Esophagus muscularis mucosa (tissue), 3 donors: ENCODE data around the gene LRRC10.

Experiments used
- POLR2A ChIP-seq: fragments of 450-650 bp; IDR thresholded peaks from one replicate; pipeline ENCODE4 v1.6.1; 2017; ENCODE audit warnings: antibody characterized with exemption, moderate library complexity, mild to moderate bottlenecking, low read depth
- POLR2AphosphoS5 ChIP-seq, 2 donors: sonication (generic); formaldehyde crosslinking; IDR thresholded peaks; one replicate each; pipeline ENCODE4 v1.6.1; 2017; ENCODE audit warnings: antibody characterized with exemption in 2 of 2
- TF ChIP-seq, protein P1 (sequence below), 3 experiments: fragments of 200-600 bp in 2 of 3; fragments of 450-650 bp in 1 of 3; sonication (generic) in 2 of 3; IDR thresholded peaks; one replicate each; pipeline ENCODE4 v1.5.1; 2017 to 2019; ENCODE audit warnings: antibody characterized with exemption in 3 of 3, mild to moderate bottlenecking in 2 of 3, moderate library complexity in 1 of 3

DNA sequence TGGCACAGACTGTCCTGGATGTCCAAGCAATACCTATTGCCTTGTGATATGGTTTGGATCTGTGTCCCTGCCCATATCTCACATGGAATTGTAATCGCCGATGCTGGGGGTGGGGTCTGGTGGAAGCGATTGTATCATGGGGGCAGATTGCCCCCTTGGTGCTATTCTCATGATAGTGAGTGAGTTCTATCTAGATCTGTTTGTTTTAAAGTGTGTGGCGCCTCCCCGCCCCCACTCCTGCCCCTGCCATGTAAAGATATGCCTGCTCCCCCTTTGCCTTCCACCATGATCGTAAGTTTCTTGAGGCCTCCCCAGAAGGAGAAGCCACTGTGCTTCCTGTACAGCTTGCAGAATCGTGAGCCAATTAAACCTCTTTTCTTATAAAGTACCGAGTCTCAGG lies 16.8 kb upstream of the LRRC10 start:
- TF ChIP-seq POLR2A (no peak), POLR2AphosphoS5 (IDR thresholded peaks at IDR 0.05) (no peak)
- TF ChIP-seq, protein P1, sequence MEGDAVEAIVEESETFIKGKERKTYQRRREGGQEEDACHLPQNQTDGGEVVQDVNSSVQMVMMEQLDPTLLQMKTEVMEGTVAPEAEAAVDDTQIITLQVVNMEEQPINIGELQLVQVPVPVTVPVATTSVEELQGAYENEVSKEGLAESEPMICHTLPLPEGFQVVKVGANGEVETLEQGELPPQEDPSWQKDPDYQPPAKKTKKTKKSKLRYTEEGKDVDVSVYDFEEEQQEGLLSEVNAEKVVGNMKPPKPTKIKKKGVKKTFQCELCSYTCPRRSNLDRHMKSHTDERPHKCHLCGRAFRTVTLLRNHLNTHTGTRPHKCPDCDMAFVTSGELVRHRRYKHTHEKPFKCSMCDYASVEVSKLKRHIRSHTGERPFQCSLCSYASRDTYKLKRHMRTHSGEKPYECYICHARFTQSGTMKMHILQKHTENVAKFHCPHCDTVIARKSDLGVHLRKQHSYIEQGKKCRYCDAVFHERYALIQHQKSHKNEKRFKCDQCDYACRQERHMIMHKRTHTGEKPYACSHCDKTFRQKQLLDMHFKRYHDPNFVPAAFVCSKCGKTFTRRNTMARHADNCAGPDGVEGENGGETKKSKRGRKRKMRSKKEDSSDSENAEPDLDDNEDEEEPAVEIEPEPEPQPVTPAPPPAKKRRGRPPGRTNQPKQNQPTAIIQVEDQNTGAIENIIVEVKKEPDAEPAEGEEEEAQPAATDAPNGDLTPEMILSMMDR (IDR thresholded peaks at IDR 0.05): no peak
